Aorta (tissue), 5 donors: ENCODE data around the gene HTRA3. TPM values are rescaled to one million over a fixed set of nuclear protein-coding genes. Genes with fewer than 3 reads are reported as not detected.

Source experiments
- ATAC-seq: fragments of 200-7000 bp; cut with Tn5 transposase; one replicate; pipeline ENCODE4 v1.9.1; 2022; ENCODE audit warnings: moderate library complexity; ENCODE audit not compliant: low FRiP score
- DNase-seq, 2 donors: peaks; one replicate each; pipeline ENCODE4 v3.0.0-alpha.2; 2020
- H3K27ac ChIP-seq, 2 donors: one replicate each; pipeline ENCODE4 v1.5.1; 2013; ENCODE audit warnings: low read length in 2 of 2, mild to moderate bottlenecking in 2 of 2, moderate library complexity in 2 of 2, control low read depth in 1 of 2, inconsistent platforms in 1 of 2, low read depth in 1 of 2
- H3K27me3 ChIP-seq, 2 donors: one replicate each; pipeline ENCODE4 v1.6.1; 2013; ENCODE audit warnings: control low read depth in 1 of 2, low read length in 1 of 2, mild to moderate bottlenecking in 1 of 2, moderate library complexity in 1 of 2; ENCODE audit not compliant: insufficient read depth in 2 of 2, control insufficient read depth in 1 of 2
- H3K36me3 ChIP-seq, 2 donors: one replicate each; pipeline ENCODE4 v1.6.1; 2013; ENCODE audit warnings: control low read depth in 1 of 2, low read length in 1 of 2, mild to moderate bottlenecking in 1 of 2; ENCODE audit not compliant: insufficient read depth in 2 of 2, control insufficient read depth in 1 of 2
- H3K4me1 ChIP-seq, 2 donors: one replicate each; pipeline ENCODE4 v1.6.1; 2013; ENCODE audit warnings: low read length in 2 of 2, control low read depth in 1 of 2, mild to moderate bottlenecking in 1 of 2, moderate library complexity in 1 of 2; ENCODE audit not compliant: insufficient read depth in 2 of 2, control insufficient read depth in 1 of 2
- H3K4me3 ChIP-seq, 2 donors: one replicate each; pipeline ENCODE4 v1.5.1; 2013; ENCODE audit warnings: low read length in 2 of 2, control low read depth in 1 of 2, mild to moderate bottlenecking in 1 of 2
- H3K9me3 ChIP-seq: one replicate; pipeline ENCODE4 v1.6.1; 2013; ENCODE audit warnings: mild to moderate bottlenecking, low read length; ENCODE audit not compliant: control insufficient read depth
- WGBS, 2 donors: extraction: QIAGEN DNeasy Blood & Tissue Kit; methylation state at CpG; one replicate each; pipeline ENCODE4 v1.1.7; 2013; 5-methylcytosine and 5-hydroxymethylcytosine counted together
- intact Hi-C, 2 donors: fragments of 100-400 bp; cut with DNase I; formaldehyde crosslinking; loops; one replicate each; pipeline versions ENCODE4 v1.14.2 to v1.15.0; 2022
- polyA plus RNA-seq, 2 donors: library from polyadenylated mRNA; stranded (reverse); fragments of 200-250 nt; gene quantifications; one replicate each; pipeline ENCODE4 v1.2.3, GENCODE V29; 2013
- total RNA-seq, 2 donors: library from RNA; stranded (reverse); fragmentation: NEBNext Ultra II Directional; extraction: Animal tissue kit (Norgen Biotek cat#: 25700); gene quantifications; one replicate each; pipeline ENCODE4 v1.2.1, GENCODE V29; 2021
- donor health status: healthy with polysubstance abuse.
- donor health status: Bipolar disorder and iron deficiency.
- donor health status: DM: no; HTN: no; CAD: no.
- donor health status: DM: no; HTN: no; CAD: no.
- donor health status: DM: yes; HTN: yes; CAD: no.

Gene HTRA3
- total and polyA plus RNA-seq, 4 donors = 1.1 to 129 (median 18.5) TPM

- ATAC-seq (no peak), DNase-seq (peak; percentile 48 to 51)
- H3K4me1 ChIP-seq = no peaks in the 10 kb centered on the region
- no peak overlapping the region for H3K27ac ChIP-seq
- intact Hi-C loops = loop anchor here in 1 of 2 donors (5.0 kb wide), 1 partner anchor 38 kb away; no protein-coding TSS in a partner anchor
- 89 to 91% methylated on average over 22 of the region's 22 CpGs for WGBS, 2 donors
- no peak overlapping the region for H3K4me3 ChIP-seq
- H3K27me3 ChIP-seq = no peaks in the 10 kb centered on the region
- H3K9me3 ChIP-seq = no peaks in the 10 kb centered on the region
- H3K36me3 ChIP-seq = no peaks in the 10 kb centered on the region
These were observed 10.0 kb downstream of the HTRA3 start for GRCh38 chr4:8279321-8280157.

- Histone ChIP-seq H3K27me3 (no peaks in the 10 kb centered on the region), H3K4me3 (no peak overlapping the region), H3K9me3 (no peaks in the 10 kb centered on the region), H3K4me1 (no peaks in the 10 kb centered on the region), H3K36me3 (no peaks in the 10 kb centered on the region), H3K27ac (no peak overlapping the region)
- DNase-seq (peak; percentile 44 to 69), ATAC-seq (no peak)
- intact Hi-C loops = no loop called here
- WGBS, 2 donors = 89 to 96% methylated on average over 25 of the region's 25 CpGs
These were observed 10.8 kb downstream of the HTRA3 start for GRCh38 chr4:8280158-8280875.

GRCh38 chr4:8280876-8281440, 11.4 kb downstream of the HTRA3 start:
- intact Hi-C loops = no loop called here
- Histone ChIP-seq H3K9me3 (no peaks in the 10 kb centered on the region), H3K27me3 (no peaks in the 10 kb centered on the region), H3K27ac (no peak overlapping the region), H3K4me3 (no peak overlapping the region), H3K36me3 (no peaks in the 10 kb centered on the region), H3K4me1 (no peaks in the 10 kb centered on the region)
- DNase-seq = peak in 1 of 2 donors; percentile 59
- no peak for ATAC-seq
- 90% methylated on average over 15 of the region's 15 CpGs for WGBS, 2 donors

- Histone ChIP-seq H3K9me3 (no peaks in the 10 kb centered on the region), H3K4me3 (no peak overlapping the region), H3K27ac (no peak overlapping the region), H3K36me3 (no peaks in the 10 kb centered on the region), H3K4me1 (no peaks in the 10 kb centered on the region), H3K27me3 (no peaks in the 10 kb centered on the region)
- DNase-seq = peak; percentile 78 to 86
- intact Hi-C loops = no loop called here
- 16 to 18% methylated on average over 19 of the region's 19 CpGs for WGBS, 2 donors
- ATAC-seq = peak; percentile 68
These were observed 12.1 kb downstream of the HTRA3 start for GRCh38 chr4:8281519-8282133.

GRCh38 chr4:8282134-8282641, 12.6 kb downstream of the HTRA3 start:
- no peak overlapping the region for H3K27ac ChIP-seq
- H3K4me3 ChIP-seq = no peak overlapping the region
- no peaks in the 10 kb centered on the region for H3K27me3 ChIP-seq
- DNase-seq (peak; percentile 32 to 66), ATAC-seq (no peak)
- intact Hi-C loops = no loop called here
- H3K36me3 ChIP-seq = no peaks in the 10 kb centered on the region
- 90 to 92% methylated on average over 14 of the region's 14 CpGs for WGBS, 2 donors
- H3K4me1 ChIP-seq = no peaks in the 10 kb centered on the region
- no peaks in the 10 kb centered on the region for H3K9me3 ChIP-seq

GRCh38 chr4:8282742-8283141, 13.2 kb downstream of the HTRA3 start:
- Histone ChIP-seq H3K4me3 (no peak overlapping the region), H3K27me3 (no peaks in the 10 kb centered on the region), H3K4me1 (no peaks in the 10 kb centered on the region), H3K36me3 (no peaks in the 10 kb centered on the region), H3K9me3 (no peaks in the 10 kb centered on the region), H3K27ac (no peak overlapping the region)
- WGBS, 2 donors = 95 to 97% methylated on average over 14 of the region's 14 CpGs
- peak; percentile 36 to 72 for DNase-seq
- intact Hi-C loops = no loop called here
- ATAC-seq = no peak

GRCh38 chr4:8283161-8283560, 13.6 kb downstream of the HTRA3 start:
- Histone ChIP-seq H3K4me1 (no peaks in the 10 kb centered on the region), H3K4me3 (no peak overlapping the region), H3K27ac (no peak overlapping the region), H3K36me3 (no peaks in the 10 kb centered on the region), H3K27me3 (no peaks in the 10 kb centered on the region), H3K9me3 (no peaks in the 10 kb centered on the region)
- intact Hi-C loops = no loop called here
- peak; percentile 26 to 36 for DNase-seq
- WGBS, 2 donors = 87 to 91% methylated on average over 10 of the region's 10 CpGs
- ATAC-seq = no peak

GRCh38 chr4:8283631-8284121, 14.1 kb downstream of the HTRA3 start:
- DNase-seq (peak; percentile 39 to 76), ATAC-seq (no peak)
- 79 to 84% methylated on average over 20 of the region's 20 CpGs for WGBS, 2 donors
- H3K27ac ChIP-seq = no peak overlapping the region
- H3K4me3 ChIP-seq = no peak overlapping the region
- H3K4me1 ChIP-seq = no peaks in the 10 kb centered on the region
- intact Hi-C loops = no loop called here
- H3K27me3 ChIP-seq = no peaks in the 10 kb centered on the region
- no peaks in the 10 kb centered on the region for H3K36me3 ChIP-seq
- H3K9me3 ChIP-seq = no peaks in the 10 kb centered on the region
